Measurements from ENCODE around the gene PIP5KL1.

PIP5KL1 gene

DNA sequence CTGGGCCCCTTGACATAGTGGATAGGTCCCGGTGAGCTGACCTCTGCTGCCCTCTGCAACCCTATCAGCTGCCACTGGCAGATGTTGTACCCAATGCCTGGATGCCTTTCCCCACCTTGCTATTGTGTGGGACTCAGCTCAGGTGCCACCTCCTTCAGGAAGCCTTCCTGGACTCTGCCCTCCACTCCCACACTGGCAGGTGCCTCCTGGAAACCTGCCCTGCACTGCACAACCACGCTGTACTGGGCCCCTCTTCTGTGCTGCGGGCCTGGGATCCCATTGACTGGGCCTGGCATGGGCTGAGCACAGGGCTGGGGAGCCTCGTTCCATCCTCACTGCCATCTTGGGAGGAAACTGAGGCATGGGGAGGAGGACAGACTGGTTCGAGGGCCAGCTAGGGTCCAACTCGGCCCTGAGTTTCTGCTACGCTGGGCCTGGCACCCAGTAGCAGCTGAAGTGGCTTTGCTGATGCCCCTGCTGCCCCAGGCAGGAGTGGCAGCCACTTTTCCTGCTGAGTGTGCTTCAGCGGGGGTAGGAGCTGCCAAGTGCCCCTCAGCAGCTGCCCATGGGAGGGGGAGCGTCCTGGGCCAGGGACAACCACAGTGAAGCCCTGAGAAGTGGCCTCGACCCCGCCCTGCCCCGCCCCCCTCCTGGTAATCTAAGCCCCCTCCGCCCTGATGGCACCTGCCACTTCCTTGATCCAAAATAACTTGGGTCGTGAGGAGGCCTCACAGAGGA is 54.4 kb downstream of the PIP5KL1 start:
- Histone ChIP-seq H3K4me2 (peak overlapping the region; percentile 78), H4K20me1 (no peaks in the 10 kb centered on the region), H3K27ac (no peak overlapping the region; the same call in 1 of the 2 replicates), H3K9me3 (no peaks in the 10 kb centered on the region), H3K27me3 (peaks cover 23% of the 10 kb centered on the region), H3K4me1 (peaks cover 93% of the 10 kb centered on the region), H3K4me3 (no peak overlapping the region), H3K36me3 (no peaks in the 10 kb centered on the region; the same call in 1 of the 2 replicates), H3K9ac (peak overlapping the region; percentile 46; the same call in 1 of the 2 replicates)
- no peak for TF ChIP-seq Cebpa-rat (IDR thresholded peaks at IDR 0.05)

- no peak for TF ChIP-seq Cebpa-rat (IDR thresholded peaks at IDR 0.05)
- Histone ChIP-seq H3K27me3 (peaks cover 23% of the 10 kb centered on the region), H3K9ac (0 out of 2 replicates have a peak overlapping the region, but pooled peaks have one; percentile 46), H3K4me2 (peak overlapping the region; percentile 78), H3K4me1 (peaks cover 88% of the 10 kb centered on the region), H4K20me1 (no peaks in the 10 kb centered on the region), H3K36me3 (peaks cover 3% of the 10 kb centered on the region; the same call in 1 of the 2 replicates), H3K9me3 (no peaks in the 10 kb centered on the region), H3K27ac (peak overlapping the region; percentile 64; the same call in 1 of the 2 replicates), H3K4me3 (no peak overlapping the region)
These were observed 55.1 kb downstream of the PIP5KL1 start for GRCh38 chr9:127875306-127875966.

DNA sequence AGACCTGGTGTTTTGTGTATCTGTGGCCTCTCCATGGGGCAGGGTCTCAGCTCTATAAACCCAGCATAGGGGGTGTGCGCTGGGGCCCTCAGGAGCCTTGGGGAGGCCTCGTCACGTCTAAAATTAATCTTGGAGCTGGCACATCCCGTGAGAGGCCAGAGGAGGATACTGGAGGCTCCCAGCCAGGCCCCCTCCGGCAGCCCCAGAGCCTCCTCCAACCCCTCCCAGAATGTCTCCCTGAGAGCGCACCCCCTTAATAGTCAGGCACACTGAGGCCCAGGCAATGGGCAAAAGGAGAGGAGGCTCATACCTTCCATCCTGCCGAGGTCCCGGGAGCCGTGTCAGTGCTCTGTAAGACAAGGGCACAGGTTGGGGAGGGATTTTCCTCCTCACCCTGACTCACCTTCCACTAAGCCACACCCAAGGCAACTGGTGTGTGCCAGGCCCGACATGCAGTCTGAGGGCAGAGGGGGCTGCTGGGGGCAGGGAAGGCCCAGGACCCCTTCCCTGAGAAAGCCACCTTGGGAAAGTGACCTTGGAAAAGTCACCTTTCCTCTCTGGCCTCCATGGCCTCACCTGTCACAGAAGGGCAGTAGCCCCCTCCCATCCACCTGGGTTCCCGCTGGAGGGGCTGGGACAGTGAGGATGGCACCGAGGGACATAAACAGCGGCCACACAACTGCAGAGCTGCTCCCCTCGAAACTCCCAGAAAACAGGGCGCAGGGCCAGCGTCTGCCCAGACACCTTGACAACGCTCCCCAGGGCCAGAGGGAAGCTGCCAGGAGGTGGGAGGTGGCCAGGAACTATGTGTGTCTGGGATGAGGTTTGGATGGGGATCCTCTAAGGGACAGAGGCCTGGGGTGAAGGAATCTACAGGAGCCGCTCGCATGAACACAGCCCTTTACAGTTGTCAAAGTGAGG is 56.0 kb downstream of the PIP5KL1 start:
- H4K20me1 ChIP-seq = no peaks in the 10 kb centered on the region
- H3K27ac ChIP-seq = peak overlapping the region; percentile 64
- peak overlapping the region; percentile 46 for H3K9ac ChIP-seq
- H3K9me3 ChIP-seq = no peaks in the 10 kb centered on the region
- no peak overlapping the region for H3K4me3 ChIP-seq
- peaks cover 23% of the 10 kb centered on the region for H3K27me3 ChIP-seq
- peak overlapping the region; percentile 78 for H3K4me2 ChIP-seq
- peaks cover 88% of the 10 kb centered on the region for H3K4me1 ChIP-seq
- peaks cover 3% of the 10 kb centered on the region; the same call in 1 of the 2 replicates for H3K36me3 ChIP-seq
- TF ChIP-seq Cebpa-rat (IDR thresholded peaks at IDR 0.05) = no peak

DNA sequence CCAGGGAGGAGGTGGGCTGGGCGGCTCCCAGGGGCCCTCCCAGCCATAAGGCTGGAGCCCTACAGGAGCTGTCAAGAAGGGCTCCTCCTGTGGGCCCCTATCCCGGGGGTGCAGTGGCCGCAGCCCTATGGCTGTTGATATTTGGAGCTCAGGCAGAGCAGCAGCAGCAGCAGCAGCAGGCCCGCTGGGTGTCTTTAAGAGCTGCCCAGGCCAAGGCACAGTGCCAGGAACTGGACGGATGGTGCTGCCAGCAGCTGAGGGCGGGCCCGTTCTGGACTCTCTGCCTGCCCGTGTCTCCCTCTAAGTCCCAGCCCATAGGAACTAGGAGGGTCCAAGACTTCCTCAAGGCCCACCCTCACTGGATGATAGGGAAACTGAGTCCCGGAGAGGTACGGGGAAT is 56.7 kb downstream of the PIP5KL1 start:
- Histone ChIP-seq H3K9ac (peak overlapping the region; percentile 46; the same call in 1 of the 2 replicates), H3K4me1 (peaks cover 88% of the 10 kb centered on the region), H3K27me3 (peaks cover 23% of the 10 kb centered on the region), H3K36me3 (peaks cover 3% of the 10 kb centered on the region; the same call in 1 of the 2 replicates), H3K4me2 (peak overlapping the region; percentile 78), H3K27ac (peak overlapping the region; percentile 64), H4K20me1 (no peaks in the 10 kb centered on the region), H3K9me3 (no peaks in the 10 kb centered on the region), H3K4me3 (no peak overlapping the region)
- TF ChIP-seq Cebpa-rat (IDR thresholded peaks at IDR 0.05) = no peak

DNA sequence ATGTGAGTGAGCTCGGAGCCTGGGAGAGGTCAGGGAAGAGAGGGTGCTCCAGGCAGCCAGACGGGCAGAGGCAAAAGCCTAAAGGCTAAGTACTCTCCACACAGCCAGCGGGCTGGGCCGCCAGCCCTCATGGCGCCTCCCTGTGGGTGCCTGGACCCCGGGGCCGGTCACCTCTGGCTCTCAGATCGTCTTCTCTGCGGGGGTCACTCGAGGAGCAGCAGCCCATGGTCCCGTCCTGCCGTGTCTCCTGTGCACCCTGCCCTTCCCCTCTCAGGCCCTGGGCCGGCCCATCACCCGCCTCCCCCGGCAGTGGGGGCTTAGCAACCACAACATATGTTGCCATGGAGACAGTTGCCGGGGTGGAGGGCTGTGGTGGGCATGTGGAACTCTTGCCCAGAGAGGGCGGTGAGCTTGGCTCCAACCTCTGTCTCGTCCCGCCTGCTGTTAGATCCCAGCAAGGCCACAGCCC is 57.3 kb downstream of the PIP5KL1 start:
- H3K4me2 ChIP-seq = peak overlapping the region; percentile 78
- no peak for TF ChIP-seq Cebpa-rat (IDR thresholded peaks at IDR 0.05)
- H3K4me3 ChIP-seq = no peak overlapping the region
- H3K27ac ChIP-seq = peak overlapping the region; percentile 64
- no peaks in the 10 kb centered on the region for H4K20me1 ChIP-seq
- H3K27me3 ChIP-seq = peaks cover 17% of the 10 kb centered on the region
- peaks cover 88% of the 10 kb centered on the region for H3K4me1 ChIP-seq
- H3K9ac ChIP-seq = peak overlapping the region; percentile 51
- H3K9me3 ChIP-seq = no peaks in the 10 kb centered on the region
- peaks cover 3% of the 10 kb centered on the region; the same call in 1 of the 2 replicates for H3K36me3 ChIP-seq

GRCh38 chr9:127872369-127873222 is 58.0 kb downstream of the PIP5KL1 start:
- peaks cover 88% of the 10 kb centered on the region for H3K4me1 ChIP-seq
- H3K4me3 ChIP-seq = no peak overlapping the region
- peak overlapping the region; percentile 51 for H3K9ac ChIP-seq
- H4K20me1 ChIP-seq = no peaks in the 10 kb centered on the region
- H3K4me2 ChIP-seq = peak overlapping the region; percentile 78
- TF ChIP-seq Cebpa-rat (IDR thresholded peaks at IDR 0.05) = no peak
- H3K27ac ChIP-seq = peak overlapping the region; percentile 64
- H3K9me3 ChIP-seq = no peaks in the 10 kb centered on the region
- H3K36me3 ChIP-seq = peaks cover 8% of the 10 kb centered on the region; the same call in 1 of the 2 replicates
- peaks cover 10% of the 10 kb centered on the region for H3K27me3 ChIP-seq

DNA sequence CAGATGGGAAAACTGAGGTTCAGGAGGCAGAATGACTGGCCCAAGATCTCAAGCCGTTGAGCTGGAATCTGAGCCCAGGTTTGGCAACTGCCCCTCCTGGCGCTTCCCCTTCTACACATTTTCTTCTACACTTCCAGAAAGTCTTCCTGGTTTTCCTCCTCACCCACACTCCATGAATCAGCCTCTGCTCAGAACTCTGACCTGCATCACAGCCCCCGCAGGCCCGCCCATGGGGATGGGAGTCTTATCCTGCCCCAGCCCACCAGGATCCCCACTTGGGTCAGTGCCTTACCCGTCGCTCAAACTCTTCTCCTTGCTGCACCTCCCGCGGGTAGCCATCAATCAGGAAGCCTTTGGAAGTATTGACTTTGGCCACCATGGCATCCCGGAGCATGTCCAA is 59.0 kb downstream of the PIP5KL1 start:
- H3K9ac ChIP-seq = no peak overlapping the region
- H3K4me1 ChIP-seq = peaks cover 89% of the 10 kb centered on the region
- peaks cover 8% of the 10 kb centered on the region; the same call in 1 of the 2 replicates for H3K36me3 ChIP-seq
- no peaks in the 10 kb centered on the region for H3K9me3 ChIP-seq
- no peak for TF ChIP-seq Cebpa-rat (IDR thresholded peaks at IDR 0.05)
- peaks cover under 1% of the 10 kb centered on the region; the same call in 1 of the 2 replicates for H3K27me3 ChIP-seq
- no peak overlapping the region for H3K27ac ChIP-seq
- H4K20me1 ChIP-seq = no peaks in the 10 kb centered on the region
- no peak overlapping the region for H3K4me2 ChIP-seq
- no peak overlapping the region for H3K4me3 ChIP-seq

DNA sequence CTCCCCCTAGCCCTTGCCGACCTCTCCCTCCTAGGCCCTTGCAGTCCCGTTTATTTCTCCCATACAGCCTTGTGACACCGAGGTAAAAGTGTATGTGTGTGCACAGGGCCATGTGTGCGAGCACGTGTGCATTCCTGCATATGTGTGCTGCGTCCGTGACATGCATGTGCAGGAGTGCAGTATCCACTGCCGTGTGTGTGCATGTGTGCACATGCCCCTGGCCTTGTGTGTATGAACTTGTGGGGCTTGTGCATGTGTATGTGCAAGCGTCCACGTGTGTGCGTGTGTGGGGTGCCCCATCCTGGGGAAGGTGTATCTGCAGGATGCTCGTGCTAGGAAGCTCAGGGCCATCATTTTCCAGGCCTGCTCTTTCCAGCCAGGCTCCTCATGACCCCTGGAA is 59.7 kb downstream of the PIP5KL1 start:
- H3K4me2 ChIP-seq = 0 out of 2 replicates have a peak overlapping the region, but pooled peaks have one; percentile 92
- no peak overlapping the region for H3K9ac ChIP-seq
- H3K36me3 ChIP-seq = peaks cover 8% of the 10 kb centered on the region; the same call in 1 of the 2 replicates
- H4K20me1 ChIP-seq = no peaks in the 10 kb centered on the region
- TF ChIP-seq Cebpa-rat (IDR thresholded peaks at IDR 0.05) = no peak
- H3K4me1 ChIP-seq = peaks cover 89% of the 10 kb centered on the region
- H3K4me3 ChIP-seq = no peak overlapping the region
- no peaks in the 10 kb centered on the region for H3K9me3 ChIP-seq
- no peak overlapping the region for H3K27ac ChIP-seq
- no peaks in the 10 kb centered on the region for H3K27me3 ChIP-seq

Measured in BLaER1 (cell line).